ENCODE results near the gene EEIG1.

EEIG1 gene

GRCh38 chr9:127937388-127938297 lies 43.1 kb downstream of the EEIG1 start, which contains the start of gene DPM2:
Gene DPM2 (minus strand): TSS chr9:127937854. CDS start chr9:127937820, 34 bp downstream.
- no peak for DNase-seq

- no peak for DNase-seq
Measured at GRCh38 chr9:127937056-127937387, 43.8 kb downstream of the EEIG1 start.

GRCh38 chr9:127936347-127936852 lies 44.4 kb downstream of the EEIG1 start:
- DNase-seq = no peak

- no peak for DNase-seq
Measured at GRCh38 chr9:127935765-127936221, 45.0 kb downstream of the EEIG1 start.

GRCh38 chr9:127934986-127935385 lies 45.8 kb downstream of the EEIG1 start:
- no peak for DNase-seq

GRCh38 chr9:127934248-127934647 lies 46.5 kb downstream of the EEIG1 start:
- DNase-seq = no peak

- no peak for DNase-seq
Measured at GRCh38 chr9:127931092-127931881, 49.5 kb downstream of the EEIG1 start.
